CD1c-positive myeloid dendritic cell (primary cell): Measurements from ENCODE around the gene ADGRD1.
A peak's percentile ranks its signal among the peaks of the same experiment; 100 is the strongest.
"Not testable (repeated sequence)": the region's sequence is repeated elsewhere in the genome, so short reads cannot be mapped to it uniquely, and the experiment has no call there.

Experiments
- DNase-seq: peaks from one replicate; pipeline ENCODE4 v3.0.0-alpha.2; 2016; ENCODE audit errors: extremely low spot score

The ADGRD1 gene

DNA sequence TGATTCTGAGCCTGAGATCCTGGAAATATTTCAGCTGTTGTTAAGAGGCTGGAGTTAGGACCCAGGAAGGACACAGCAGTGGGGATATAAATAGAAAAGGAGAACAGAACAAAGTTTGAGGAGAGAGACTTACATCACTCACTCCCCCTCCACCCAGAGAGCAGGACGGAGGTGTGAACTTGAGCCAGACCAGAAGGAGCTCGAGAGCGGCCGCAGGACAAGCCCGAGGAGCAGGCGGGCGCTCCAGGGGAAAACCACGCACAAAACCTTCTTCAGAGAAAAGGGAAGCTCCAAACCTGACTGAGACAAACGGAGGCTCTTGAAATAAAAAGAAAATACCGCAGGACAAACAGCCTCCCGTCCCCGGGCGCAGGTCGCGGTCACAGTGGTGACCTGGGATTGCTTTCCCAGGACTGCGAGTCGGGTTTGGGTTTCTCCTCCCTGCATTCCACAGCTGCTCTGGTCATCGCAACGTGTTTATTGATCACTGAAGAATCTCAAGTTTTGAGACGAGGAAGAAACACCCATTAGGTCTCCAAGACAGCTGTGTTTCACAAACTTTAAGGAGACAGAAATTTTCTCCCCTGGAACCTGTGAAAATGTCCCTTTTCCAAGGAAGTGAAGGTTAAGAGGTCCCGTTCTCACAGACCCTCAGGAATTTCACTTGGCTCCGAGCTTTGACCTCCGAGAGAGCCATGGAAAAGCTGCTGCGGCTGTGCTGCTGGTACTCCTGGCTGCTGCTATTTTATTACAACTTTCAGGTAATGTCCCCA, at the start of gene ADGRD1:
Gene ADGRD1 (plus strand): TSS at position 137 of the 773 bp plus-strand sequence. CDS start 559 bp downstream, at position 696.
- peak; percentile 76 for DNase-seq

DNA sequence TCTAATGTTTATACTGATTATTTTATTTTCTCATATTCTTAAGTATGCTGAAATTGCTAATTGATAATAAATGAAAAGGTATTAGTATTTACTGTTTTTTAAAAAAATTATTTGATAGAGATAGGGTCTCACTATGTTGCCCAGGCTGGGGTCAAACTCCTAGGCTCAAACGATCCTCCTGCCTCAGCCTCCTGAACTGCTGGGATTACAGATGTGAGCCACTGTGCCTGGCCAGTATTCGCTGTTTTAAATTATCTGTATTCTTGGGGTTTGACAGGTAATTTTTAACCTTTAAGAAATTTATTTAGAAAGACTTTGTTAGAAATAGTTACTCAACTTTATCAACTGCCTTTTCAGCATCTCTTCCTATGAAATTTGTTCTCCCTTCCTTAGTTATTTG, 49.6 kb upstream of the ADGRD1 start:
- no peak for DNase-seq

DNA sequence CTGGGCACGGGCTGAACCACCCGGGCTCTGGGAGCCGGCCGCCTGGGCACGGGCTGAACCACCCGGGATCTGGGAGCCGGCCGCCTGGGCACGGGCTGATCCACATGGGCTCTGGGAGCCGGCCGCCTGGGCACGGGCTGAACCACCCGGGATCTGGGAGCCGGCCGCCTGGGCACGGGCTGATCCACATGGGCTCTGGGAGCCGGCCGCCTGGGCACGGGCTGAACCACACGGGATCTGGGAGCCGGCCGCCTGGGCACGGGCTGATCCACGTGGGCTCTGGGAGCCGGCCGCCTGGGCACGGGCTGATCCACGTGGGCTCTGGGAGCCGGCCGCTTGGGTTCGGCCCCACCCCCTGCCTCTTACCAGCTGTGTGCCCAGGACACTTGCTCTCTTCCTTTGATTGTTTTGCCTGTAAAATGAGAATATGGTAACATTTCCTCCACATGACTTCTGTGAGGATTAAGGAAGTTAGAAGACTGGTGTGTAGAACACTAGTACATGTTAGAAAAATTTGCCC, 48.7 kb upstream of the ADGRD1 start:
- DNase-seq = not testable (repeated sequence)

GRCh38 chr12:130909111-130909510, 44.6 kb upstream of the ADGRD1 start:
- DNase-seq = no peak

DNA sequence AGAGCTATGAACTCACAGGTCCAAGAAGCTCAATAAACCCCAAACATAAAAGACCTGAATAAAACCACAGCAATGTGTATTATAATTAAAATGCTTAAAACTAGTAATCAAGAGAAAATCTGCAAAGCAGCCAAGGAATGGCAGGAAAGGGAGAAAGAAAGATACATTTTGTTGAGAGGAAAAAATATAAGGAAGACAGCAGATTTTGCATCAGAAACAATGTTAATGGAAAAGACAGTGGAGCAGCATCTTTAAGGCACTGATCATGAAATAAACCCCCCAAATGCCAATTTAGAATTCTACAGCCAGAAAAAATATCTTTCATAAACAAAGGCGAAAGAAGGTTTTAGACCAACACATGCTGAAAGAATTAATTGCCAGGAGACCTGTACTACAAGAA, 42.5 kb upstream of the ADGRD1 start:
- DNase-seq = no peak

DNA sequence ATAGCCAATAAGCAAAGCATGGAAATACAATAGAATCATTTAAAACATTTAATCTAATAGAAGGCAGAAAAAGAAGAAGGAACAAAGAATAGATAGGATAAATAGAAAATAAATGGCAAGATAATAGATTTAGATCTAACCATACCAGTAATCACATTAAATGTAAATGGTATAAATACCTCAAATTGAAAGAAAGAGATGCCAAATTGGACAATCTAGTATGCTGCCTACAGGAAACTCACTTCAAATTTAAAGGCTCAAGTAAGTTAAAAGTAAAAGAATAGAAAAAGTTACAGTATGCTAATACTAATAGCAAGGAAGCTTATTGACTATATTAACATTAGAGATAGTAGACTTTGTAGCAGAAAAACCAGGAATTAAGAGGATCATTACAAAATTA, 41.8 kb upstream of the ADGRD1 start:
- no peak for DNase-seq

GRCh38 chr12:130916241-130916911, 37.3 kb upstream of the ADGRD1 start:
- DNase-seq = peak; percentile 85

- DNase-seq = no peak
Observed at GRCh38 chr12:130917607-130918006, 36.1 kb upstream of the ADGRD1 start.

- peak; percentile 70 for DNase-seq
Observed at GRCh38 chr12:130919086-130919485, 34.6 kb upstream of the ADGRD1 start.

GRCh38 chr12:130920119-130920703, 33.5 kb upstream of the ADGRD1 start:
- DNase-seq = no peak

- no peak for DNase-seq
Observed at GRCh38 chr12:130920723-130921381, 32.9 kb upstream of the ADGRD1 start.

GRCh38 chr12:130922511-130922953, 31.2 kb upstream of the ADGRD1 start:
- no peak for DNase-seq

DNA sequence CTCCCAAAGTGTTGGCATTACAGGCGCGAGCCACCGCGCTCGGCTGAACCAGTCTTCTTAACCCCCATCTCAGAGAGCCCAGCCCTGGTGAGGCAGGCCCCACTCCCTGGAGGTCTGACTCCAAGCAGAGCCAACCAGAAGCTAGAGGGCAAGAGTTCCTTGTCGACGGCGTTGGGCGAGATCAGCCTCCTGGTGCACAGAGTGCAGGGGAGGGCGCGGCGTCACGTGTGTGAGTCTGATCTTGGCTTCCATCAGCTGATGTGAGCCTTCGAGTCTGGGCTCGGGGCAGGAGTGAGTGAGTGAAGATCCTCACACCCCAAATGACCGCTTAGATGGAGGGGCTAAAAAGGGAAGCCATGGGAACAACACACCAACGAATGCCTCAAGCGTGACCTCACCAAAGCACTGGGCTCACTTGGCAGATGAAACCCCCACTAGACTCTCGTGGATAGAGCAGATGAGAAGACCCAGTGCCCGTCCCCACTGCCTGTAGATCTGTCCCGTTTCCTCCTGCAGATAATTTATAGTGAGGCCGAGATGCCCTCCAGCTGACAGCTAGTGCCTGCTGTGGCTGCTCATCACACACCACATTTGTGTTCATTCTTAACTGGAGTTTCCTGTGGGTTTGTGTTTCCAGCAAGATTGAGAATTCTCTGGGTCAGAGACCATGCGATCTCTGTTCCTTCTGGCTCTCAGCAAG, 28.6 kb upstream of the ADGRD1 start:
- no peak for DNase-seq

DNA sequence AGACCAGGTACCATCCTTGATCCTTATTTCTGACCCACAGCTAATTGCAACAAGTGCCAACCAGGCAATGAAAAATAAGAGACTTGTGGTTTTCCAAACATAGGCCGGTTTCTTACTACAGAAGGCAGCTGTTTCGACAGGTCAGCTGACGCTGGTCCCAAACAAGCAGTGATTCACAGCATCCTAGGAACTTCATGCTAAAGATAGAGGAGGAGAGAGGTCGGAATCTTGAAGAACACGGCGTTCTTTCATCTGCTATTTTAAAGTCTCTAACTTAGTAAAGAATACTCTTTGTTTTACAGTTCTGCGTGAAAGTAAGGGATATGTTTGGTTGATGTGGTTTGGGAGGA, 28.1 kb upstream of the ADGRD1 start:
- no peak for DNase-seq

DNA sequence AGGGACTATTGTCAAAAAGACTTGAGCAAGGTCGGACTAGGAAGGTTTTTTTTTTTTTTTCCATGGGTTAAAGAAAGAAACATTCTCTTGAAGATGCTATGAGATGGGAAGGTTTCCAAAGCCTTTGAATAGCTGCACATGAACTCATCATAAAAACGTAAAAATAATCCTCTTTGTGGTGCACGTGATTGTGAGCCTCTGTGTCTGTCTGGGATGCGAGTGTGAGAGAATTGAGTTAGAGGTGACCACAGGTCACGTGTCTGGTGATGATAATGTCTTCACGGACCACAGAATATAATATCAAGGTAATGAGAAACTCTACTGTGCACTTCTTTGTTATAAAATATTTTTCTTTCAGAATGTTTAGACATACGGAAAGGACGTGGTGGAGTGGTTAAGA, 24.3 kb upstream of the ADGRD1 start:
- DNase-seq = no peak

DNA sequence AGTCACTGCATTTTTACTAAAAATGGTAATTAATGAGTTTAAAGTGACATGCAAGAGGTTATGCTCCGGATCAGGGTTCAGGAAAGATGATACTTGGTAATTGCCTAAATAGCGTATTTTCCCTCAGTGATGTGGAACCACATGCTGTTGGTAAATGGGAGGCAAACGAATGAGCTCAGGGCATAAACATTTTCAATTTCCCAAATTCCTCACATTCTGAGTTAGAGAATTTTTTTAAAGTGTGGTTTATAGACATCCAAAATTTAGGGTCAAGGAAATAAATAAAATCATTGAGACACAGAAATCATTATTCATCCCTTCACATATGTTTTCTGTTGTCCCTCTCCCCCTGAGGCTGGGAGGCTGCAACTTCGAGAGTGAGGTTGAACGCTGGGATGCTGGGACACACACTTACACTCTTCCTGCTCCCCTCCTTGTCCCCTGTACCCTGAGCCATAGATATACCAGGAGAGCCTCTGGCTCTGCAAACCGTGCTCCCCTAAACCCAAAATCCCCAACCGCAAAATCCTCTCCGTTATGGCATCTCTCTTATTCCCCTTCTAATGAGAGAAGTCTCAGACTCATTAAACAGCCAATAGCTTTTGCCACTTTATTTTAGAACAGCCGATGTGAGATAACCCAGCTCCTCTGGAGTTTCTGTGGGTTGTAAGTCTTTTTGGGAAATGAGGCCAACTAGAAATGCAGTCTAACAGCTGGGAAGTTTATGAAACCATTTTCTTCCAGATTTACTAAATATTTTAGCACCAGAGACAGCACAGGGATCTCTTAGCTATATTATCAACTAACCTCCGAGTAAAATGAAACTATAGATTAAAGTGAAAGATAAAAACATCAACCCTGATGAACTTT, 21.4 kb upstream of the ADGRD1 start:
- no peak for DNase-seq

- DNase-seq = no peak
Observed at GRCh38 chr12:130933269-130933995, 20.3 kb upstream of the ADGRD1 start.

GRCh38 chr12:130934753-130935152, 19.0 kb upstream of the ADGRD1 start:
- no peak for DNase-seq

DNA sequence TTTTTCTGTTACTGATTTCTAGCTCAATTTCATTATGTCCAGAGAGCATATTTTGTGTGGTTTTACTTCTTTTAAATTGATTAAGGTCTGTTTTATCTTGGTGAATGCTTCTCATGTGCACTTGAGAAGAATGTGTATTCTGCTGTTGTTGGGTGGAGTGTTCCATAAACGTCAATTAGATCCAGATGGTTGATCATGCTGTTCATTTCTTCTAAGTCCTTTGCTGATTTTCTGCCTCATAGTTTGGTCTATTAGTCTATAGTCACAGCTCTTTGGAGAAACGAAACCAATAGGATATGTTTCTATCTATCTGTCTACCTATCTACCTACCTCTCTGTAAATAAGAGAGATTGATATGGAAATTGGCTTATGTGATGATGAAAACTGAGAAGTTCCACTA, 17.1 kb upstream of the ADGRD1 start:
- DNase-seq = no peak

DNA sequence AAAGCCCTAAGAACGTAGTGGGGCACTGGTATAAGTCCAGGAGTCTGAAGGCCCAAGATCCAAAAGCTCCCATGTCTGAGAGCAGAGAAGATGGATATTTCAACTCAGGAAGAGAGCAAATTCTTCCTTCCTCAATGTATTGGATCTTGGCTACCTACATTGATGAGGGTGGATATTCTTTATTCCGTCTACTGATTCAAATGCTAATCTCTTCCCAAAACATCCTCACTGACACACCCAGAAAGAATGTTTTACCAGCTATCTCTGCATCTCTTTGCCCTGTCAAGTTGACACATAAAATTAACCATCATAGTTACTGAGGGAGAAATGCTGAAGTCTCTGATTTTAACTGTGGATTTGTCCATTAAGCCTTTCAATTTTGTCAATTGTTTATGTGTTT, 16.6 kb upstream of the ADGRD1 start:
- no peak for DNase-seq
